ENCODE data around the gene PTMS.
A peak's percentile ranks its signal among the peaks of the same experiment; 100 is the strongest.

Gene PTMS

GRCh38 chr12:6782119-6782518, 16.0 kb downstream of the PTMS start:
- Histone ChIP-seq H2AFZ (no peak overlapping the region), H3K79me2 (no peaks in the 10 kb centered on the region), H3K9me3 (ENCODE audit: control insufficient read depth, low read length) (no peaks in the 10 kb centered on the region), H3K27ac (no peak overlapping the region), H3K9ac (no peak overlapping the region), H3K4me2 (ENCODE audit: low read length) (no peak overlapping the region), H3K36me3 (ENCODE audit: control insufficient read depth, insufficient read depth, low read length) (no peaks in the 10 kb centered on the region), H3K4me3 (ENCODE audit: low read depth, low read length) (no peak overlapping the region), H3K27me3 (ENCODE audit: control insufficient read depth, insufficient read depth, low read length) (no peaks in the 10 kb centered on the region), H3K4me1 (peaks cover 32% of the 10 kb centered on the region)
- TF ChIP-seq, protein P1, sequence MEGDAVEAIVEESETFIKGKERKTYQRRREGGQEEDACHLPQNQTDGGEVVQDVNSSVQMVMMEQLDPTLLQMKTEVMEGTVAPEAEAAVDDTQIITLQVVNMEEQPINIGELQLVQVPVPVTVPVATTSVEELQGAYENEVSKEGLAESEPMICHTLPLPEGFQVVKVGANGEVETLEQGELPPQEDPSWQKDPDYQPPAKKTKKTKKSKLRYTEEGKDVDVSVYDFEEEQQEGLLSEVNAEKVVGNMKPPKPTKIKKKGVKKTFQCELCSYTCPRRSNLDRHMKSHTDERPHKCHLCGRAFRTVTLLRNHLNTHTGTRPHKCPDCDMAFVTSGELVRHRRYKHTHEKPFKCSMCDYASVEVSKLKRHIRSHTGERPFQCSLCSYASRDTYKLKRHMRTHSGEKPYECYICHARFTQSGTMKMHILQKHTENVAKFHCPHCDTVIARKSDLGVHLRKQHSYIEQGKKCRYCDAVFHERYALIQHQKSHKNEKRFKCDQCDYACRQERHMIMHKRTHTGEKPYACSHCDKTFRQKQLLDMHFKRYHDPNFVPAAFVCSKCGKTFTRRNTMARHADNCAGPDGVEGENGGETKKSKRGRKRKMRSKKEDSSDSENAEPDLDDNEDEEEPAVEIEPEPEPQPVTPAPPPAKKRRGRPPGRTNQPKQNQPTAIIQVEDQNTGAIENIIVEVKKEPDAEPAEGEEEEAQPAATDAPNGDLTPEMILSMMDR (IDR thresholded peaks at IDR 0.05): no peak

DNA sequence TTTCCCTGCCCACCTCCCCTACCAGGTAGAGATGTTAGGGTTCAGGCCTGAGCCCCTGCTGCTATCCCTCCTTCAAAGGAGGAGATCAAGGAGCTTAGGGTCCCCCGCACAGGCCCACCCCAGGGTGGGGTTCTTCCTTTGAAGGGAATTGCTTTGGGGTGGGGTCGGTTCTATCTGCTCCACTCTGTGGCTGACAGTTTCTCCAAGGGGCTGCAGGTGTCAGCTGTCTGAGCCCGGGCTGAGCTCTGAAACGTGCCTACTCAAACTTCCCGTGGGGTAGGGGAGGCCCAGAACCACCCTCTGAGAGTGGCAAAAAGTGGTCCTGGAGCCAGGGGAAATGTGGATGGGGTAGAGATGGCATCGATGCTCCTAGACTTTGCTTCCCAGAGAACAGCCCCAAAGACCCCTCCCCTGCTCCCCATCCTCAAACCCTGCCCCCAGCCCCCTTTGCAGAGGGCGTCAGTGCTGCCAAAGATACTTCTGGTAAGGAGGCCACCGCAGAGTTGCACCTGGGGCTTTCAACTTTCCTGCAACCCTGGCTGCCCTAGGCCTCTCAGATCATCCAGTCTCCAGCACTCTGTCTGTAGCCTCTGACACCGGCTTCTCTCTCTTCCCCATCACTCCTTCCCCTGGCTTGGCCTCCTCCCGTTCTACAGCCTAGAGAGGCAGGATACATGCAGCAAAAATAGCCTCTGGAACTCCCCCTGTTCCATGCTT, 16.8 kb downstream of the PTMS start:
- no peak overlapping the region for H3K27ac ChIP-seq
- peaks cover 31% of the 10 kb centered on the region for H3K4me1 ChIP-seq
- H3K4me2 ChIP-seq (ENCODE audit: low read length): no peak overlapping the region
- H3K79me2 ChIP-seq: no peaks in the 10 kb centered on the region
- no peaks in the 10 kb centered on the region for H3K36me3 ChIP-seq (ENCODE audit: control insufficient read depth, insufficient read depth, low read length)
- no peak overlapping the region for H3K4me3 ChIP-seq (ENCODE audit: low read depth, low read length)
- no peaks in the 10 kb centered on the region for H3K9me3 ChIP-seq (ENCODE audit: control insufficient read depth, low read length)
- TF ChIP-seq, protein P1 (IDR thresholded peaks at IDR 0.05): no peak
- no peak overlapping the region for H2AFZ ChIP-seq
- H3K27me3 ChIP-seq (ENCODE audit: control insufficient read depth, insufficient read depth, low read length): no peaks in the 10 kb centered on the region
- no peak overlapping the region for H3K9ac ChIP-seq

DNA sequence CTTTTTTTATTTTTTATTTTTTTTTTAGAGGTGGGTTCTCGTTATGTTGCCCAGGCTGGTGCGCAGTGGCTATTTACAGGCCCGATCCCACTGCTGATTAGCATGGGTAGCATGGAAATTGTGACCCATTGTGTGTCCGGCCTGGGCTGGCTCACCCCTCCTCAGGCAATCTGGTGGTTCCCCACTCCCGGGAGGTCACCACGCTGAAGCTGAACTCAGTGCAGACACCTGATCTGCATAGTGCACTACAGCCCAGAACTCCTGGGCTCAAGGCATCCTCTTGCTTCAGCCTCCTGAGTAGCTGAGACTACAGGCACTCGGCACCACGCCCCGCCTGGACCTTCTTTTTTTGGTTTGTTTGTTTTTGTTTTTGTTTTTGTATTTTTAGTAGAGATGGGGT, 17.7 kb downstream of the PTMS start:
- H3K9me3 ChIP-seq (ENCODE audit: control insufficient read depth, low read length): no peaks in the 10 kb centered on the region
- no peak overlapping the region for H3K4me2 ChIP-seq (ENCODE audit: low read length)
- H3K79me2 ChIP-seq: peaks cover 5% of the 10 kb centered on the region
- no peaks in the 10 kb centered on the region for H3K27me3 ChIP-seq (ENCODE audit: control insufficient read depth, insufficient read depth, low read length)
- TF ChIP-seq, protein P1 (IDR thresholded peaks at IDR 0.05): no peak
- no peak overlapping the region for H2AFZ ChIP-seq
- no peaks in the 10 kb centered on the region for H3K36me3 ChIP-seq (ENCODE audit: control insufficient read depth, insufficient read depth, low read length)
- H3K4me3 ChIP-seq (ENCODE audit: low read depth, low read length): no peak overlapping the region
- peaks cover 35% of the 10 kb centered on the region for H3K4me1 ChIP-seq
- no peak overlapping the region for H3K9ac ChIP-seq
- no peak overlapping the region for H3K27ac ChIP-seq

DNA sequence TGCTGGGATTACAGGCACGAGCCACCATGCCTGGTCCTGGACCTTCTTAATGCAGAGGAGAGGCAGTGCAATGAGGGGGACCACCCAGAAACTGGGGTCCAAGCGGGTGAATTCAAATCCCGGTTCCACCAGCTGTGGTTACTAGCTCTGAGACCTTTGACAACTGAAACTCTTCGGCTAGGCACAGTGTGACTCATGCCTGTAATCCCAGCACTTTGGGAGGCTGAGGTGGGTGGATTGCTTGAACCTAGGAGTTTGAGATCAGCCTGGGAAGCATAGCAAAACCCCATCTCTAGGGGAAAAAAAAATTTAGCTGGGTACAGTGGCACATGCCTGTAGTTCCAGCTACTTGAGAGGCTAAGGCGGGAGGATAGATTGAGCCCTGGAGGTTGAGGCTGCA, 18.1 kb downstream of the PTMS start:
- Histone ChIP-seq H3K4me1 (peaks cover 39% of the 10 kb centered on the region), H3K27me3 (ENCODE audit: control insufficient read depth, insufficient read depth, low read length) (no peaks in the 10 kb centered on the region), H3K27ac (no peak overlapping the region), H3K4me2 (ENCODE audit: low read length) (no peak overlapping the region), H3K79me2 (peaks cover 5% of the 10 kb centered on the region), H3K4me3 (ENCODE audit: low read depth, low read length) (no peak overlapping the region), H2AFZ (peak overlapping the region; percentile 63), H3K36me3 (ENCODE audit: control insufficient read depth, insufficient read depth, low read length) (no peaks in the 10 kb centered on the region), H3K9me3 (ENCODE audit: control insufficient read depth, low read length) (no peaks in the 10 kb centered on the region), H3K9ac (no peak overlapping the region)
- TF ChIP-seq, protein P1 (IDR thresholded peaks at IDR 0.05): no peak

DNA sequence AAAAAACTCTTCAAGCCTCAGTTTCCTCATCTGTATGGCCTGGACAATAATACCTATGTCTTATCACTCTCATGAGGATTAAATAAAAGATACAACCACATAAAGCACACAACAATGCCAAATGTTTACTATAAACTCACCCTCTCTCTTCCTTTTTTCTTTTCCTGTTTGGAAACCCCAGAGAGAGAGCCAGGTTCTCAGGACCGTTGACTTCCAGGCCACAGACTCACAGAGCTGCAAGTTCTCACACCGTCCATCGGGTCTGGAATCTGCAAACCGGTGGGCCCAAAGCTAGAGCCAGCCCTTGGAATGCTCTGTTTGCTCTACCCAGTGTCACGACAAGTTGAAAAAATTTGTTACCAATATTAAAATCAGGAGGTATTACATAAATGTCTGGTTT, 18.6 kb downstream of the PTMS start:
- Histone ChIP-seq H3K9me3 (ENCODE audit: control insufficient read depth, low read length) (no peaks in the 10 kb centered on the region), H3K4me3 (ENCODE audit: low read depth, low read length) (no peak overlapping the region), H3K4me1 (peaks cover 40% of the 10 kb centered on the region), H3K36me3 (ENCODE audit: control insufficient read depth, insufficient read depth, low read length) (no peaks in the 10 kb centered on the region), H3K9ac (no peak overlapping the region), H3K4me2 (ENCODE audit: low read length) (no peak overlapping the region), H3K27me3 (ENCODE audit: control insufficient read depth, insufficient read depth, low read length) (no peaks in the 10 kb centered on the region), H3K79me2 (peaks cover 9% of the 10 kb centered on the region), H3K27ac (peak overlapping the region; percentile 98), H2AFZ (peak overlapping the region; percentile 63)
- TF ChIP-seq, protein P1 (IDR thresholded peaks at IDR 0.05): no peak

All from parathyroid adenoma (tissue), 2 donors.